ENCODE results near the gene NEURL3.

NEURL3 gene

GRCh38 chr2:96547203-96547641, 42.1 kb upstream of the NEURL3 start:
- TF ChIP-seq GATA2 (IDR thresholded peaks at IDR 0.05; ENCODE audit: low read depth, low read length): no peak
- TF ChIP-seq GATA3 (IDR thresholded peaks at IDR 0.05; ENCODE audit: low read depth, low read length): no peak

GRCh38 chr2:96546797-96547196, 41.6 kb upstream of the NEURL3 start:
- TF ChIP-seq GATA2 (IDR thresholded peaks at IDR 0.05; ENCODE audit: low read depth, low read length): no peak
- no peak for TF ChIP-seq GATA3 (IDR thresholded peaks at IDR 0.05; ENCODE audit: low read depth, low read length)

- TF ChIP-seq GATA3 (IDR thresholded peaks at IDR 0.05; ENCODE audit: low read depth, low read length): no peak
- TF ChIP-seq GATA2 (IDR thresholded peaks at IDR 0.05; ENCODE audit: low read depth, low read length): no peak
Observed at GRCh38 chr2:96546321-96546720, 41.2 kb upstream of the NEURL3 start.

GRCh38 chr2:96542357-96542977, 37.3 kb upstream of the NEURL3 start:
- TF ChIP-seq GATA3 (IDR thresholded peaks at IDR 0.05; ENCODE audit: low read depth, low read length) (no peak), GATA2 (IDR thresholded peaks at IDR 0.05; ENCODE audit: low read depth, low read length) (no peak)

GRCh38 chr2:96541398-96542152, 36.4 kb upstream of the NEURL3 start:
- TF ChIP-seq GATA3 (IDR thresholded peaks at IDR 0.05; ENCODE audit: low read depth, low read length) (no peak), GATA2 (IDR thresholded peaks at IDR 0.05; ENCODE audit: low read depth, low read length) (no peak)

GRCh38 chr2:96540136-96540535, 35.0 kb upstream of the NEURL3 start:
- TF ChIP-seq GATA2 (IDR thresholded peaks at IDR 0.05; ENCODE audit: low read depth, low read length): no peak
- no peak for TF ChIP-seq GATA3 (IDR thresholded peaks at IDR 0.05; ENCODE audit: low read depth, low read length)

GRCh38 chr2:96539215-96539920, 34.2 kb upstream of the NEURL3 start:
- TF ChIP-seq GATA2 (IDR thresholded peaks at IDR 0.05; ENCODE audit: low read depth, low read length) (no peak), GATA3 (IDR thresholded peaks at IDR 0.05; ENCODE audit: low read depth, low read length) (no peak)

GRCh38 chr2:96538487-96539214, 33.5 kb upstream of the NEURL3 start:
- TF ChIP-seq GATA2 (IDR thresholded peaks at IDR 0.05; ENCODE audit: low read depth, low read length) (no peak), GATA3 (IDR thresholded peaks at IDR 0.05; ENCODE audit: low read depth, low read length) (no peak)

- TF ChIP-seq GATA2 (IDR thresholded peaks at IDR 0.05; ENCODE audit: low read depth, low read length) (no peak), GATA3 (IDR thresholded peaks at IDR 0.05; ENCODE audit: low read depth, low read length) (no peak)
Observed at GRCh38 chr2:96537734-96538486, 32.8 kb upstream of the NEURL3 start.

- TF ChIP-seq GATA2 (IDR thresholded peaks at IDR 0.05; ENCODE audit: low read depth, low read length) (no peak), GATA3 (IDR thresholded peaks at IDR 0.05; ENCODE audit: low read depth, low read length) (no peak)
Observed at GRCh38 chr2:96537066-96537733, 32.0 kb upstream of the NEURL3 start.

- no peak for TF ChIP-seq GATA3 (IDR thresholded peaks at IDR 0.05; ENCODE audit: low read depth, low read length)
- TF ChIP-seq GATA2 (IDR thresholded peaks at IDR 0.05; ENCODE audit: low read depth, low read length): no peak
Observed at GRCh38 chr2:96536445-96537065, 31.4 kb upstream of the NEURL3 start, which contains the start of gene ARID5A. Gene ARID5A, plus strand, starts transcription at chr2:96536752. Its CDS starts 75 bp downstream, at chr2:96536827.

GRCh38 chr2:96535331-96535730, 30.2 kb upstream of the NEURL3 start:
- TF ChIP-seq GATA2 (IDR thresholded peaks at IDR 0.05; ENCODE audit: low read depth, low read length) (no peak), GATA3 (IDR thresholded peaks at IDR 0.05; ENCODE audit: low read depth, low read length) (no peak)

Measured in SH-SY5Y (cell line).